CD4-positive, alpha-beta T cell treated with Interleukin-12 subunit alpha and Interleukin-12 subunit beta, for 1 hour (primary cell): ENCODE data around the gene RNASE7.

Experiments used
- DNase-seq: peaks from one replicate; pipeline ENCODE4 v3.0.0-alpha.2; 2020

RNASE7 gene

DNA sequence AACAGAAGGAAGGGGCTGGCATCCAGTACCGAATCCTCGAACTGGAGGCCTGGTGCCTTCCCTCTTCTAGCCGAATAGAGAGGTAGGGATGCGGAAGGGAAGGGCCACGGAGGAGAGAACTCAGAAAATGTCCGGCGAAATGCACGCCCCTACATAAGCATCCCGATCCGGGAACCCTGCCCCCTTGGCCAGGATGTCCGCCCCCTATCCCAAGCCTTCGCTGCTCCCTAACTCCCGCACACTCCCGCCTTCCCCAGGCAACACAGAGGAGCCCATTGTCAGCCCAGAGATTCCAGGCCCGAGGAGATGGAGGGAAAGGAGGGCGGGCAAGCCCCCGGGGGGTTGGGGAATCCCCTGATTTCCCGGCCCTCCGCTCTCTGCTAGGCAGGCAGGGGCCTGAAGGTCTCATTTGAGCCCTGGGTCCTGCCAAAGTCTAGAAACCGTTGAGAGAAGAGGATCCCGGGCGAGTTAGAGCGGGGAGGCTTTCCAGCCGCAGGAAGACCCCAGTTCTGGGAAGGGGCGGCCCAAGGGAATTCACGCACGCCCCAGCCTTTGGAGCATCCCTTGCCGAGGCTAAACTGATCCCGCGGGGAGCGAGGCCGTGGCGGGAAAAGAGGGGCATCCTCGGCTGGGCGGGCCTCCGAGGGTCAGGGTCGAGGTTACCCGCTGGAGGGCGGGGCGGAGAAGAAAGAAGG is 27.4 kb downstream of the RNASE7 start:
- DNase-seq = peak; percentile 48

DNA sequence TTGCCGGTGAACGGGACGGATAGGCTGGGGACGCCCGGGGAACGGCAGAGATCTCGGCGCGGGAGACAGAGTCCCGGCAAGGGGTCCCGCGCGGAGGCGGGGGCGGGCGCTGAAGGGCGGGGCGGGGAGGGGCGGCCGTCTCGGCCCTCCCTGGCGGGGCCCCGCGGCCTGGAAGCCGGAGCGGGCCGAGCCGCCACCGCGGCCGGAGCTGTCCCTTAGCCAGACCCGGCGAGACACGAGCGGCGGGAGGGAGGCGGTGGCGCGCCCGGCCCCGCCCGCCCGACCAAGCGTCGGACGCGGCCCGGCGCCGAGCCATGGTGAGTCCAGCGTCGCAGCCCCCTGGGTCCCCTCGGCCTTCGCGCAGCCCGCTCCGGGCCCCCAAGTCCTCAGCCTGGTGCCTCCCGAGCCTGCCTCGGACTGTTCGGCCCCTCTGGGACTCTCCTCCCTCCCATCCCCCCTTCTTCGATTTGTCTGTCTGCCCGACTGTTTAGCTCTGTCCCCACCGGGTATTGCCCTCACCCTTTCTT is 28.0 kb downstream of the RNASE7 start, which contains the start of gene ARHGEF40:
Gene ARHGEF40, plus strand, starts transcription at position 222 of the 527 bp plus-strand sequence. Its CDS starts 93 bp downstream, at position 315.
- peak; percentile 44 for DNase-seq

DNA sequence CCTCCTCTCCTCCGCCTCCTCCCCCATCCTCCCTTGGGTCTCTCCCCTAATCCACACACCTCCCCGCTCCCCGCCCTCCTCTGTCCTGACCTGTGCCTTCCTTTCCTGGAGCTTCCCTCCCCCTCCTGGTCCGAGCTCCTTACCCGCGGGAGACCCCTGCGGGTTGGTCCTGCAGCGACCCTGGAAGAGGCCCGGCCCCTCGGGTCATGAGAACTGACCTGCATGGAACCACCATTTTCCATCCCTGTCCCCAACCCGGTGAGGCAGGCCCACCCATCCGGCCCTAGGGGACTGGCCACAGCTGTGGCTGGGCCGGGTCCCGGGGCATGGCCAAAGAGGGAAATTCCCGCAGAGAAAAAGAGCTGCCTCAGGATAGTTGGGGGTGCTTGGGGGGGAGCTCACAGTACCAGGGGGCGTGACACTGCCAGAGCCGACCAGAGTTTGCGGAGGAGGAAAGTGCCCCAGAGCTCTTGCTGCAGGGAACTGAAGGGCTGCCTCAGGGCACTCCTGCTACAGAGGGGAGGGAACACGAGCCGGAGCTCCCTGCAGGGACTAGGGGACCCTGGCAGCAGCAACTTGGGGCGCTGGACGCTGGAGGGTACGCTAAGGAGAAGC is 28.6 kb downstream of the RNASE7 start:
- peak; percentile 36 for DNase-seq

DNA sequence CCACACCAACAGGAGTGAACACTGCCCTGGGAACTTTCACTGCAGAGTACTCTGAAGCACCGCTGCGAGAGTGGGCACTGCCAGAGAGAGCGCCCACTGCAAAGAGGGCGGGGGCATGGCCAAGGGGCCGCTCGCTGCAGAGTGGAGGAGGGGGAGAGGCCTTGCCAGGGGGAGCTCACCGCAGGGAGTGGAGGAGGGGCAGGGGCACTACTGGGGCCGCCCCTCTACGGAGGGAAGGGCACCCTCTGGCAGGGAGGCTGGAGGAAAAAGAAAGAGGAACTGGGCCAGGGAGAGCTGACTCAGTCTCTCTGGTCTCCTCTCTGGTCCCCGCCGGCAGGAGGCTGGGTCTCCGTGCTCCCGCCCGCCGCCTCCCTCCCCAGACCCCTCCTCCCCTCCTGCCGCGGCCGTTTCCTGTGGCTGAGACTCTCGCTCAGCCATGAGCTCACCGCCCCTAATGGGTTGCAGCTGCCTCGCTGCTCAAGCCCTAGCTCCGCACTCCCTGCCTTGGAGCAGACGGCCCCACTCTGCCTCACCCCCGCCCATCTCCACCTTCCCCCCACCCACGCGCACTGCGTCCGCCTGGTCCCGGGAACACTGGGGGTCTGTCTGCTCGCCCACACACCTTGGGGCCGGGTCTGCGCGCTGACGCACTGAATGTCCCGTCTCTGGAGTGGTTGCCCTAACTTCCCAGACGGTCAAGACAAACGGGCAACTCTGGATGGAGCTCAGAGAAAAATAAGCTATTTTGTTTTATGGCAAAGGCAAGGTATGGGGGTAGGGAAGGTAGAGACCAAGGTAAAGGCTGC is 29.3 kb downstream of the RNASE7 start:
- DNase-seq = peak; percentile 66

DNA sequence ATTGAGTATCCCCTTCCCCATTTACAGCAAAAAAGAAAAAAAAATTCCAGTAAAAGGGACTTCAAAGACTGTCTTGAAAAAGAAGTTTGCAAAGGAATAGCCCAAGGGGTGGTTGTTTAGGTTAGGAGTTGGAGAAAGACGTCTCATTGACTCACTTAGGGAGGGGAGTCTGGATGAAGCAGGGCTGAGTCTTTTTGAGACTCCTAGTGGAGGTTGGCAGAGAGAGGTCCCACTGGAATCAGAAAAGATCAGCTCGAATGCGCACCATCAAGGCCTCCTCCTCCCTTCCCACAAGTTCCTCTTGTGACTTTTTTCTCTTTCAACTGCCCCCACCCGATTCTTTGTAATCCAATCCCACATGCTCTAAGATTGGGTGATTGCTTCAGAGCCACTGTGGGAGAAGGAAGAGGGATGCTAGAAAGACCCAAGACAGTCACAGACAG is 29.9 kb downstream of the RNASE7 start:
- no peak for DNase-seq

DNA sequence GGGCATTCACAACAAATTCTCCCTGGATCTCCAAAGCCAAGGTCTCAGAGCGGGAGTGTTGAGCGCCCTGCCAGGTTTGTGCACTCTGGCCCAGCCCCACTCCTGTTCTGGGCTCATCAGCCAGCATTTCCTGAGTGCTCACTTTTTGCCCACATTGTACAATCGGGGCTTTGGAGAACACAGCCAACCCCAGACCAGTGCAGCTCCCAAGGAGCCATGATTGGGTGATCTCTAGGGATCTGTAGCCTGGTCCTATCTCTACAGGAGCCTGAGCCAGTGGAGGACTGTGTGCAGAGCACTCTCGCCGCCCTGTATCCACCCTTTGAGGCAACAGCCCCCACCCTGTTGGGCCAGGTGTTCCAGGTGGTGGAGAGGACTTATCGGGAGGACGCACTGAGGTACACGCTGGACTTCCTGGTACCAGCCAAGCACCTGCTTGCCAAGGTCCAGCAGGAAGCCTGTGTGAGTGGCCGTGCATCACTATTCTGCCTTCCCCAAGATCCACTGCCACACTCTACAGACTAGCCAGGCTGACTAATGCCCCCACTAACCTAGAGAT is 30.7 kb downstream of the RNASE7 start:
- no peak for DNase-seq

DNA sequence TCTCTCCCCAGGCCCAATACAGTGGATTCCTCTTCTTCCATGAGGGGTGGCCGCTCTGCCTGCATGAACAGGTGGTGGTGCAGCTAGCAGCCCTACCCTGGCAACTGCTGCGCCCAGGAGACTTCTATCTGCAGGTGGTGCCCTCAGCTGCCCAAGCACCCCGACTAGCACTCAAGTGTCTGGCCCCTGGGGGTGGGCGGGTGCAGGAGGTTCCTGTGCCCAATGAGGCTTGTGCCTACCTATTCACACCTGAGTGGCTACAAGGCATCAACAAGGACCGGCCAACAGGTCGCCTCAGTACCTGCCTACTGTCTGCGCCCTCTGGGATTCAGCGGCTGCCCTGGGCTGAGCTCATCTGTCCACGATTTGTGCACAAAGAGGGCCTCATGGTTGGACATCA is 31.8 kb downstream of the RNASE7 start:
- no peak for DNase-seq

DNA sequence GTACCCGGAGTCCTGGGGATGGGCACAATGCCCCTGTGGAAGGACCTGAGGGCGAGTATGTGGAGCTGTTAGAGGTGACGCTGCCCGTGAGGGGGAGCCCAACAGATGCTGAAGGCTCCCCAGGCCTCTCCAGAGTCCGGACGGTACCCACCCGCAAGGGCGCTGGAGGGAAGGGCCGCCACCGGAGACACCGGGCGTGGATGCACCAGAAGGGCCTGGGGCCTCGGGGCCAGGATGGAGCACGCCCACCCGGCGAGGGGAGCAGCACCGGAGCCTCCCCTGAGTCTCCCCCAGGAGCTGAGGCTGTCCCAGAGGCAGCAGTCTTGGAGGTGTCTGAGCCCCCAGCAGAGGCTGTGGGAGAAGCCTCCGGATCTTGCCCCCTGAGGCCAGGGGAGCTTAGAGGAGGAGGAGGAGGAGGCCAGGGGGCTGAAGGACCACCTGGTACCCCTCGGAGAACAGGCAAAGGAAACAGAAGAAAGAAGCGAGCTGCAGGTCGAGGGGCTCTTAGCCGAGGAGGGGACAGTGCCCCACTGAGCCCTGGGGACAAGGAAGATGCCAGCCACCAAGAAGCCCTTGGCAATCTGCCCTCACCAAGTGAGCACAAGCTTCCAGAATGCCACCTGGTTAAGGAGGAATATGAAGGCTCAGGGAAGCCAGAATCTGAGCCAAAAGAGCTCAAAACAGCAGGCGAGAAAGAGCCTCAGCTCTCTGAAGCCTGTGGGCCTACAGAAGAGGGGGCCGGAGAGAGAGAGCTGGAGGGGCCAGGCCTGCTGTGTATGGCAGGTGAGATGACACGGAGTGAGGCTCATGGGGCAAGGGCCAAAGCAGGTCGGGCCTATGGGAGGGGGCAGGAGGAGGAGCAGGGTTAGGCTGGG is 32.5 kb downstream of the RNASE7 start:
- no peak for DNase-seq

DNA sequence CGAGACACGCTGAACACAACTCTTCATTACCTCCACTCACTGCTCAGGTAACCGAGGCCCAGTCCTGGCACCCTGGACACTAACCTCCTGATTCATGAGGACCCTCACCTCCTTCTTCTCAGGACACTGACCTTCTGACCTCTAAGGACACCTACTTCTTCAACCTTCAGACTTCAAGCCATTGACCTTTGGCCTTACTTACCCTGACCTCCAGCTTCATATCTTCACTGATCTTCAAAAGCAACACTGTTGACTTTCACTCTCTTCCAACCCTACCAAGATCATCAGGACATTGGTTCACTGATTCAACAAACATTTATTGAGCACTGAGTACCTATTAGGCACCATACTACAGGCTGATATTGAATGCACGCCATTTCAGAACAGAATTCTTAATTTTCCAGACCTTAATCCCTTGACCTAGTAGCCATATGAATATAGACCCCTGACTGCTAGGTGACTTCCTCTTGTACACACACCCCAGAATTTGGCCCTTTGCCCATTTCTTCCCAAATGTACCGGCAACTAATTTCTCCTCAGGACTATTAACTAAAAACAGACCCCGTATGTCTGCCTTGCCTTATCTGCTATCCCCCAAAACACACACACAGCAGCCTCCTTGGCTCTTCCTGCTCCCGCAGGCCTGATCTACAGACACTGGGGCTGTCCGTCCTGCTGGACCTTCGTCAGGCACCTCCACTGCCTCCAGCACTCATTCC is 33.7 kb downstream of the RNASE7 start:
- no peak for DNase-seq

DNA sequence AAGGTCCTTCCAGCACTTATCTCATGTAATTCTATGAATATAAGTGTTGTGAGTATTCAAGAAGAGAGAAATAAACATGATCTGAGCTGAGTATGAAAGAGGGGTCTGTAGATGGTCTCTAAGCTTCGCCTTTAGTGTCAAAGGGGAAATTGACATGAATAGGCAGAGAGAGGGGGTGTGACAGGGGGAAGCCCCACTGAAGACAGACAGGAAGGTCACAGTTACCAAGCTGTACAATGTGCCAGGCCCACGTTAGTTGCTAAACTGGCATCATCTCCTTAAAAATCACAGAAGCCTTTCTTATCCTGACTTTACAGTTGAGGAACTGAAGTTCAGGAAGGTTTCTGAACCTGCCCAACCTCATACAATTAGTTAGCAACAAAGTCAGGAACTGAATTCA is 35.5 kb downstream of the RNASE7 start:
- DNase-seq = no peak

DNA sequence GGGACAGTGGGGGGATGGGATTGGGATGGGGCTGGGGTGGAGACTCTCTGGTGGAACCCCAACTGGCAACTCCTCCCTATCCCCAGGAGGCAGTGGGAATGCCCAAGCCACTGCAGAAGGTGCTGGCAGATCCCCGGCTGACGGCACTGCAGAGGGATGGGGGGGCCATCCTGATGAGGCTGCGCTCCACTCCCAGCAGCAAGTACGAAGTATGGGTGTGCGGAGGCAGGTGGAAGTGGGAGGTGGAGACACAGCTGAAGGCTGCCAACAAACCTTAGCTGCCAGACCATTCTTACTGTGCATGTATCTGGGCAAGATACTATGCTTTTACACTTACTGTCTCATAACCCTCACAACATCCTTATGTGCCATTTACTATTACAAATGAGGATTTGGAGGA is 36.1 kb downstream of the RNASE7 start:
- no peak for DNase-seq

DNA sequence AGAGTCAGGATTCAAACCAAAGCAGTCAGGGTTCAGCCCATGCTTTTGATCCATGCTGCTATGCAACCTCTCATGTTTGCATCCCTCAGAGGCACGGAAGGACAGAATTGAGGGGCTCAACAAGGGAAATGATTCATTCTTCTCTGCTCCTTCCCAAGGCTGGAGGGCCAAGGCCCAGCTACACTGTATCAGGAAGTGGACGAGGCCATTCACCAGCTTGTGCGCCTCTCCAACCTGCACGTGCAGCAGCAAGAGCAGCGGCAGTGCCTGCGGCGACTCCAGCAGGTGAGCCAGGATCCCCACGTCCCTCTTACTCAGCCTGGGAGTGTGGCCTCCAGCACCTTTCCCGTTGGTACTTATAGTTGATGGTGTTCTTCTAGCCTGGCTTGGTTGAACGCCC is 36.6 kb downstream of the RNASE7 start:
- DNase-seq = no peak

DNA sequence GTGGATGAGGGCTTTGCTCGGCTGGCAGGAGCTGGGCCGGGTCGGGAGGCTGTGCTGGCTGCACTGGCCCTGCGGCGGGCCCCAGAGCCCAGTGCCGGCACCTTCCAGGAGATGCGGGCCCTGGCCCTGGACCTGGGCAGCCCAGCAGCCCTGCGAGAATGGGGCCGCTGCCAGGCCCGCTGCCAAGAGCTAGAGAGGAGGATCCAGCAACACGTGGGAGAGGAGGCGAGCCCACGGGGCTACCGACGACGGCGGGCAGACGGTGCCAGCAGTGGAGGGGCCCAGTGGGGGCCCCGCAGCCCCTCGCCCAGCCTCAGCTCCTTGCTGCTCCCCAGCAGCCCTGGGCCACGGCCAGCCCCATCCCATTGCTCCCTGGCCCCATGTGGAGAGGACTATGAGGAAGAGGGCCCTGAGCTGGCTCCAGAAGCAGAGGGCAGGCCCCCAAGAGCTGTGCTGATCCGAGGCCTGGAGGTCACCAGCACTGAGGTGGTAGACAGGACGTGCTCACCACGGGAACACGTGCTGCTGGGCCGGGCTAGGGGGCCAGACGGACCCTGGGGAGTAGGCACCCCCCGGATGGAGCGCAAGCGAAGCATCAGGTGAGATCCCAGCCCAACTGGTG is 39.5 kb downstream of the RNASE7 start:
- DNase-seq = no peak

DNA sequence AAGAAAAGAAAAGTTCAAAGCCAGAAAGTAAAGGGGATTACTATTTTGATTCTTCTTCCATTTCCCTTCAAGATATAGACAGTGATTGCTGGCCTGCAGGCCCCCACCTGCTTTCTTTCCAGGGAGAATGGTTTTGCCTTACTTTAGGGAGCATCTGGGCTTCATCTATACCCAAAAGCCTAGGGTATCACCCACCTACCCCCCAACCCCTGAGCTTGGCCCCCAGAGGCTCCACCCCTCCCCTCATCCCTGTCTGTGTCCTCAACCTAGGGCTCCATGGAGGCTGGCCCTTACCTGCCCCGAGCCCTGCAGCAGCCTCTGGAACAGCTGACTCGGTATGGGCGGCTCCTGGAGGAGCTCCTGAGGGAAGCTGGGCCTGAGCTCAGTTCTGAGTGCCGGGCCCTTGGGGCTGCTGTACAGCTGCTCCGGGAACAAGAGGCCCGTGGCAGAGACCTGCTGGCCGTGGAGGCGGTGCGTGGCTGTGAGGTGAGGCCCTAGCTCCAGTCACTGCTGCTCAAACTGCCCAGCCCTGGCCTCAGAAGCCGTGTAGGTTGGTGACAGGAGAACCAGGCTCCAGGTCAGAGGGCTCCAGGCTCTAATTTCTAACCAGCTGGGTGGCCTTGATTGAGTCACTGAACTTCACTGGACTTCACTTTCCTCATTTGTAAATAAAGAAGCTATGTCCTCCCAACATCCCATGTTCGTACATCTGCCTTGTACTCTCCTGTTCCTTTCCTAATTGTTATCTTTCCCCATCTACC is 41.6 kb downstream of the RNASE7 start:
- DNase-seq = no peak

DNA sequence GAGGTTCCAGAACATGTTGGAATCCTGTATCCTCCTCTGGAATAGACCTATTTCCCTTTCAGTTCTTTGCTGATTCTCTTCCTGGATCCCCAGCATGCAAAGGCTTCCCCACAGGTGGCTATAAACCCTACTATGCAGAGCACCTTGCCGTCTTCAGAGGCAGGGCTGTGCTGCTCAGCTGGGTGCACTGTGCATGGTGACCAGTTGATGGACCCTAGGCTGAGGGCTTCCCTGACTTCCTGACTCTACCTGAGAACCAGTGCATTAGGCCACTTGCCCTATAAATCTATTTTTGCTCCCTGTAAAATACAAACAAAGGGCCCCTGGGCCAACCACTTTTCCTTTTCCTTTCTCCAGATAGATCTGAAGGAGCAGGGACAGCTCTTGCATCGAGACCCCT is 42.2 kb downstream of the RNASE7 start:
- no peak for DNase-seq

DNA sequence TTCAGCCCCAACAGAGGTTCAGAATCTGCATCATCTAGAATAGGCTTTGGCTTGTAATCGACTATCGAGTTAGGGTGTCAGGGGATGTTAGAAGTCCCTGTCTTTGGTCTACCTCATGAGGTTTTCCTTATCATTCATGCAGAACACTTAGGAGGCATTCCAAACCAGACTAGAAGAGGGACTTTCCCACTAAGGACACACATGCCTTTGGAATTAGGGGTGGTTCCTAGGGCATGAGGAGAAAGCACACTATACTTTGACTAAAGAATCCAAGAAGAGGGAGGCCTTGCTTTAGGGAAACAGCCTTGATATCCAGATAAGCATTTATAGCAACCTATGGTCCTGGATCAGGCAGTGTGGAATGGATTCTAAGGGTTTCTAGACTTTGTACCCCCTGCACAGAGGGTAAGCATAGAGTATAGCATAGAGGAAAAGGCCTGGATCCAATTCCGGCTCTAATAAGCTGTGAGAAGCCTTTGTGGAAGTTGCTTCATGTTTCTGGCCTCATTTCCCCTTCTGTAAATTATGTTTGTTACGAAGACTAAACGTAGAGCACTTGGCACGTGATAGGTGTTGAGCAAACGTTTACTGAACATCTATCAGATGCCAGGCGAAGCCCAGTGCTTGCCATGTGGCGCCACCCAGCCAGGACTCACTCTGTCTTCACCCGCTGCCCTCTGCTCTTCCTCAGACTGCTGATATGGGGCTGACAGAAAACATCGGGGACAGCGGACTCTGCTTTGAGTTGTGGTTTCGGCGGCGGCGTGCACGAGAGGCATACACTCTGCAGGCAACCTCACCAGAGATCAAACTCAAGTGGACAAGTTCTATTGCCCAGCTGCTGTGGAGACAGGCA is 43.1 kb downstream of the RNASE7 start:
- no peak for DNase-seq

DNA sequence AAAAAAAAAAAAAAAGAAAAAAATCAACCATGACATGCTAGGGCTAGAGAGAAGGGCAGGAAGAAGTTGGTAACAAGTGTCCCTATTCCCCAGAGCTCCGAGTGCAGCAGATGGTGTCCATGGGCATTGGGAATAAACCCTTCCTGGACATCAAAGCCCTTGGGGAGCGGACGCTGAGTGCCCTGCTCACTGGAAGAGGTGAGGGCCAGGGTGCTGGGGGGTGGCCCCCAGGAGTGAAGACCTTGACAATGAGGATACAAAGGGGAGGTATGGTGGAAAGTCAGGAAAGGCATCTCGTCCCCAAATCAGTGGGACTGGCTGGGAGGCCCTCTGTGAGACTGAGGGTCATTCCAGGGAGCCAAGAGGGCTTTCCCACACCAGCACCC is 44.7 kb downstream of the RNASE7 start:
- DNase-seq = no peak

DNA sequence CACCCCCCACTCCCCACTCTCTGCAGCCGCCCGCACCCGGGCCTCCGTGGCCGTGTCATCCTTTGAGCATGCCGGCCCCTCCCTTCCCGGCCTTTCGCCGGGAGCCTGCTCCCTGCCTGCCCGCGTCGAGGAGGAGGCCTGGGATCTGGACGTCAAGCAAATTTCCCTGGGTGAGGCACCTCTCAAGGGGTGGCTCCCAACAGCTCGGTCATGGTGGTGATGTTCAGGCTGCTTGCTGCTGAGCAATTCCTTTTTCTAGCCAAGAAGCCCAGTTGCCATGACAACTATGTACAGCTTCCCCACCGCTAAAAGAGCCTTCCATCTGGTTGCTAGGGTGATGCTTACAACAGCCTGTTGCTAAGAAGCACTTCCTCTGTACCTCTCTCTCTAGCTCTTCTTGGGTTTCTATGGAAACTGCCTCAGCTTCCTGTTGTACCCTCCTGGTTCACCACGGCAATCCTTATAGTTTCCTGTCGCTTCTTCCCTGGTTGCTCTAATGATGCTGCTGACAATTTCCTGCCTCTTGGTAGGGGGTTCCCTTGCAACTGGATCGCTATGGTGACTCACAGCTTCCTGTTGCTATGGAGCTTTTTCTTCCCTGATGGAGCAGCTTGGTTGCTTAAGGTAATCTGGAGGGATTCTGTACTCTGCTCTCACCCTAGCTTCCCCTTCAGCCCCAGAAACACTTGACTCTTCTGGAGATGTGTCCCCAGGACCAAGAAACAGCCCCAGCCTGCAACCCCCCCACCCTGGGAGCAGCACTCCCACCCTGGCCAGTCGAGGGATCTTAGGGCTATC is 45.3 kb downstream of the RNASE7 start:
- DNase-seq = peak; percentile 95
